Choroid plexus epithelial cell (primary cell): ENCODE data around the gene WFDC5.
A peak's percentile ranks its signal among the peaks of the same experiment; 100 is the strongest.
"Not testable (repeated sequence)": the region's sequence is repeated elsewhere in the genome, so short reads cannot be mapped to it uniquely, and the experiment has no call there.

Experiments
- DNase-seq: peaks from one replicate; pipeline ENCODE4 v3.0.0-alpha.2; 2010; ENCODE audit warnings: low read depth
- H3K4me3 ChIP-seq: 2 replicates; pipeline ENCODE4 v1.5.1; 2011; ENCODE audit warnings: low read depth, mild to moderate bottlenecking, control low read depth, low read length, moderate library complexity
- CTCF ChIP-seq: conservative IDR thresholded peaks from 2 replicates; pipeline ENCODE4 v1.5.1; 2011; ENCODE audit warnings: low read depth, mild to moderate bottlenecking, control low read depth, inconsistent platforms, low read length, moderate library complexity

WFDC5 gene

GRCh38 chr20:45153147-45153546, 38.2 kb upstream of the WFDC5 start:
- DNase-seq, result no peak
- no peak overlapping the region for H3K4me3 ChIP-seq
- no peak for TF ChIP-seq CTCF

- no peak for TF ChIP-seq CTCF
- DNase-seq, result no peak
- H3K4me3 ChIP-seq, result no peak overlapping the region
These were observed 37.4 kb upstream of the WFDC5 start for GRCh38 chr20:45152405-45152804.

GRCh38 chr20:45149062-45149461, 34.1 kb upstream of the WFDC5 start:
- no peak for DNase-seq
- no peak overlapping the region for H3K4me3 ChIP-seq
- no peak for TF ChIP-seq CTCF

- no peak overlapping the region for H3K4me3 ChIP-seq
- no peak for TF ChIP-seq CTCF
- no peak for DNase-seq
These were observed 25.9 kb upstream of the WFDC5 start for GRCh38 chr20:45140836-45141235.

- H3K4me3 ChIP-seq, DNase-seq: not testable (repeated sequence)
These were observed 24.9 kb upstream of the WFDC5 start for GRCh38 chr20:45139733-45140375.

GRCh38 chr20:45138561-45139300, 23.8 kb upstream of the WFDC5 start:
- TF ChIP-seq CTCF, result peak; percentile 75
- no peak overlapping the region for H3K4me3 ChIP-seq
- DNase-seq, result peak; percentile 16

GRCh38 chr20:45136911-45137310, 21.9 kb upstream of the WFDC5 start:
- H3K4me3 ChIP-seq, result no peak overlapping the region
- no peak for TF ChIP-seq CTCF
- DNase-seq, result no peak
